HCT116 (cell line): Measurements from ENCODE around the gene CHSY1.

Source experiments
- EZH2phosphoT487 ChIP-seq: fragments of 200-600 bp; IDR thresholded peaks from 2 replicates; pipeline ENCODE4 v1.6.1; 2018; ENCODE audit warnings: antibody characterized with exemption, borderline replicate concordance
- JUND ChIP-seq: IDR thresholded peaks from 2 replicates; pipeline ENCODE4 v1.6.1; 2012
- POLR2A ChIP-seq: IDR thresholded peaks from 2 replicates; pipeline ENCODE4 v1.7.0; 2011; ENCODE audit warnings: borderline replicate concordance; ENCODE audit not compliant: insufficient read depth, insufficient read length; ENCODE audit errors: extremely low read depth
- SIN3A ChIP-seq: IDR thresholded peaks from 2 replicates; pipeline ENCODE4 v1.6.1; 2012; ENCODE audit warnings: low read depth
- TF ChIP-seq, protein P1 (sequence below), 3 experiments: fragments of 200-600 bp in 1 of 3; sonication (generic) in 1 of 3; IDR thresholded peaks in 2 of 3; conservative IDR thresholded peaks in 1 of 3; 2 replicates each; pipeline ENCODE4 v1.5.1; 2012 to 2017; ENCODE audit warnings: low read depth in 2 of 3, low read length in 2 of 3, antibody characterized with exemption in 1 of 3, borderline replicate concordance in 1 of 3, control low read depth in 1 of 3, mild to moderate bottlenecking in 1 of 3, mixed read lengths in 1 of 3, mixed run types in 1 of 3, moderate library complexity in 1 of 3; ENCODE audit not compliant: insufficient read depth in 1 of 3
- TF ChIP-seq, protein P2 (sequence below): IDR thresholded peaks from 2 replicates; pipeline ENCODE4 v1.6.1; 2011; ENCODE audit warnings: mild to moderate bottlenecking, low read length, moderate library complexity; ENCODE audit not compliant: insufficient replicate concordance; ENCODE audit errors: extremely low read depth

DNA sequence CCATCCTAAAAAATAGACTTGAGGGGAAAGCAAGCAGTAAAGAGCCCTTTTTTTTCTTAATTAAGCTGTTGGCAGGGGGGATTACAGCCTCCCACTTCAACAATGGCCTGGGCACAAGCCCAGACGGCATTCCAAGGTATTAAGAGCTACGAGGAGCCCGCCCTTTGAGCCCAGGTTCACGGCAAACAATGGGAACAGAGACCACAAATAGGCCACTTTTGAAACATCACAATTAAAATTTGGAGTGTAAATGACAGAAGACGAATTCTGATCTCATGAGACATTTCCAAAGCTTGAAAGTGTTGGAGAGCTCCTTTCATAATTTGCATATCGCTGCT is 8.9 kb downstream of the CHSY1 start:
- TF ChIP-seq, protein P1, sequence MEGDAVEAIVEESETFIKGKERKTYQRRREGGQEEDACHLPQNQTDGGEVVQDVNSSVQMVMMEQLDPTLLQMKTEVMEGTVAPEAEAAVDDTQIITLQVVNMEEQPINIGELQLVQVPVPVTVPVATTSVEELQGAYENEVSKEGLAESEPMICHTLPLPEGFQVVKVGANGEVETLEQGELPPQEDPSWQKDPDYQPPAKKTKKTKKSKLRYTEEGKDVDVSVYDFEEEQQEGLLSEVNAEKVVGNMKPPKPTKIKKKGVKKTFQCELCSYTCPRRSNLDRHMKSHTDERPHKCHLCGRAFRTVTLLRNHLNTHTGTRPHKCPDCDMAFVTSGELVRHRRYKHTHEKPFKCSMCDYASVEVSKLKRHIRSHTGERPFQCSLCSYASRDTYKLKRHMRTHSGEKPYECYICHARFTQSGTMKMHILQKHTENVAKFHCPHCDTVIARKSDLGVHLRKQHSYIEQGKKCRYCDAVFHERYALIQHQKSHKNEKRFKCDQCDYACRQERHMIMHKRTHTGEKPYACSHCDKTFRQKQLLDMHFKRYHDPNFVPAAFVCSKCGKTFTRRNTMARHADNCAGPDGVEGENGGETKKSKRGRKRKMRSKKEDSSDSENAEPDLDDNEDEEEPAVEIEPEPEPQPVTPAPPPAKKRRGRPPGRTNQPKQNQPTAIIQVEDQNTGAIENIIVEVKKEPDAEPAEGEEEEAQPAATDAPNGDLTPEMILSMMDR (IDR thresholded peaks at IDR 0.05 in 2 of 3, conservative IDR thresholded peaks at IDR 0.05 in 1 of 3; ENCODE audit: borderline replicate concordance in 1 of 3, insufficient read depth in 1 of 3, low read depth in 2 of 3, low read length in 2 of 3): no peak
- no peak for TF ChIP-seq EZH2phosphoT487
- TF ChIP-seq SIN3A: no peak
- TF ChIP-seq JUND: no peak
- no peak for TF ChIP-seq POLR2A
- TF ChIP-seq, protein P2, sequence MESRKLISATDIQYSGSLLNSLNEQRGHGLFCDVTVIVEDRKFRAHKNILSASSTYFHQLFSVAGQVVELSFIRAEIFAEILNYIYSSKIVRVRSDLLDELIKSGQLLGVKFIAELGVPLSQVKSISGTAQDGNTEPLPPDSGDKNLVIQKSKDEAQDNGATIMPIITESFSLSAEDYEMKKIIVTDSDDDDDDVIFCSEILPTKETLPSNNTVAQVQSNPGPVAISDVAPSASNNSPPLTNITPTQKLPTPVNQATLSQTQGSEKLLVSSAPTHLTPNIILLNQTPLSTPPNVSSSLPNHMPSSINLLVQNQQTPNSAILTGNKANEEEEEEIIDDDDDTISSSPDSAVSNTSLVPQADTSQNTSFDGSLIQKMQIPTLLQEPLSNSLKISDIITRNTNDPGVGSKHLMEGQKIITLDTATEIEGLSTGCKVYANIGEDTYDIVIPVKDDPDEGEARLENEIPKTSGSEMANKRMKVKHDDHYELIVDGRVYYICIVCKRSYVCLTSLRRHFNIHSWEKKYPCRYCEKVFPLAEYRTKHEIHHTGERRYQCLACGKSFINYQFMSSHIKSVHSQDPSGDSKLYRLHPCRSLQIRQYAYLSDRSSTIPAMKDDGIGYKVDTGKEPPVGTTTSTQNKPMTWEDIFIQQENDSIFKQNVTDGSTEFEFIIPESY: no peak
